GM12892 (cell line): ENCODE results near the gene PARVB.

Source experiments
- DNase-seq: peaks from one replicate; pipeline ENCODE4 v3.0.0; 2011; ENCODE audit not compliant: insufficient read length
- FAIRE-seq: peaks from 2 replicates; lab custom pipeline; 2011; peaks lifted over from hg19 to GRCh38; lab: Jason Lieb, UNC
- POLR2A ChIP-seq: IDR thresholded peaks from 2 replicates; pipeline ENCODE4 v1.6.1; 2011; ENCODE audit warnings: low read depth, low read length, control low read depth
- POLR2AphosphoS5 ChIP-seq: IDR thresholded peaks from 2 replicates; pipeline ENCODE4 v1.6.1; 2011; ENCODE audit warnings: low read depth, low read length, control low read depth
- TAF1 ChIP-seq: IDR thresholded peaks from 2 replicates; pipeline ENCODE4 v1.6.1; 2011; ENCODE audit warnings: low read depth, mild to moderate bottlenecking, control low read depth, low read length, borderline replicate concordance

The PARVB gene

DNA sequence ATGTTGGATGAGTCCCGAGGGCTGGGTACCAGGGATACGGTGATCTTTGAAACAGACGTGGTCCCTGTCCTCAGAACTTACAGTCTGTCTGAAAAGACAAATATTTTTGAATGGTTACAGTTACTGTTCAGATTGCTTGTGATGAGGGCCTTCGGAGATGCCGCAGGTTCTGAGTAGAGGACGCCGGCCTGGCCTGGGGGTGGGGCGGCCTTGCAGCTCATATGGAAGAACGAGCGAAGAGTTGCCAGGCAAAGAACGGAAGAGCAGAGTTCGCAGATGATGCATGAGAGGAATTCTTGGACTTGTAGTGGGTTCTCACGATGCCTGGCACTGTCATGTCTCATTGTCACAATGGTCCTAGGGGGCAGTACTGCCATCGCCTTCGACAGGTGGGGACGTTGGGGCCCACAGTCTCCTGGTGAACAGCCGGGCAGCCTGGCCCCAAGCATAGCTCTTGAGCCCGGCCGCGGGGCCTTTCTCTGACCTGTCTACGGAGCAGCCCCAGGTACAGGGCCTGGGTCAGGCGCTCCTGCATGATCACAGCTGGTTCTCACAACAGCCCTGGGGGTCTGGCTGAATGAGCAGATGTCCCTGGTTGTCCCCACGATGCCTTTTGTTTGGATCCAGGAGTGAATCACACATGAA lies 95.7 kb downstream of the PARVB start:
- DNase-seq = no peak
- no peak for FAIRE-seq
- no peak for TF ChIP-seq POLR2AphosphoS5
- no peak for TF ChIP-seq POLR2A
- TF ChIP-seq TAF1 = no peak

DNA sequence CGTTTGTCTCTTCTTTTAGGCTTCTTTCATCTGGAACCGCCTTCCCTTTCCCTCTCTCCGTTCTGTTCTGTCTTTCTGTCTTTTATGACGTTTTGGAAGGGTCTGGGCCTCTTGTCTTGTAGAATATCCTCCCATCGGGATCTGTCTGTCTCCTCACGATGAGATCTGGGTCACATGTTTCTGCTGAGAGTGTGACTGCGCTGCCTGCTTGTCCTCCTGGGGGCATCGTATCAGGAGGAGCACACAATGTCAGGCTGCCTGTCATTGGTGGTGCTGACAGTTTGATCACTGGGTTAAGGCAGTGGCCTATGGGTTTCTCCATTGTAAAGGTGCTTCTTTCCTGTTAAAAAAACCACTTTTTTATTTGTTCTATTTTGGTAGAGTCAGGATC lies 96.2 kb downstream of the PARVB start:
- DNase-seq = no peak
- FAIRE-seq = no peak
- TF ChIP-seq POLR2AphosphoS5 (no peak), TAF1 (no peak), POLR2A (no peak)

DNA sequence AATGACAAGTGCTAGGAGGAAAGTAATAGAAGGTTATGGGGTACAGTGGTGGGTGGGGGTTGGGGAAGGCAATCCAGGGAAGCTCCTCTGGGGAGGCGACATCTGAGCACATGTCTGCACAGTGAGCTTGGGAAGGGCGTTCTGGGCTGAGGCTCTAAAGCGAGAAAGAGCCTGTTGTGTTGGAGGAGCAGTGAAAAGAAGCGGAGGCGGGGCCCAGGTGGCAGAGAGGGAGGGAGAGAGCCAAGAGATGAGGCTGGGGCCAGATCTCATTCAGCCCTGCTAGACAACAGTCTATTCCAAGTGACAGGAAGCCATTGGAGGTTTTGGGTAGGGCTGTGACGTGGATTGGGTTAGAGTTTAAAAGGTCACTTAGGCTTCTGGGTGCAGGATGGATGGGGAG lies 101.3 kb downstream of the PARVB start:
- FAIRE-seq = no peak
- TF ChIP-seq POLR2AphosphoS5 (no peak), POLR2A (no peak), TAF1 (no peak)
- no peak for DNase-seq

- no peak for TF ChIP-seq POLR2AphosphoS5
- no peak for TF ChIP-seq POLR2A
- no peak for TF ChIP-seq TAF1
- no peak for DNase-seq
- no peak for FAIRE-seq
Observed at GRCh38 chr22:44126807-44127206, 102.7 kb downstream of the PARVB start.

- no peak for FAIRE-seq
- no peak for DNase-seq
- TF ChIP-seq POLR2AphosphoS5 (no peak), POLR2A (no peak), TAF1 (no peak)
Observed at GRCh38 chr22:44127356-44127755, 103.3 kb downstream of the PARVB start.

DNA sequence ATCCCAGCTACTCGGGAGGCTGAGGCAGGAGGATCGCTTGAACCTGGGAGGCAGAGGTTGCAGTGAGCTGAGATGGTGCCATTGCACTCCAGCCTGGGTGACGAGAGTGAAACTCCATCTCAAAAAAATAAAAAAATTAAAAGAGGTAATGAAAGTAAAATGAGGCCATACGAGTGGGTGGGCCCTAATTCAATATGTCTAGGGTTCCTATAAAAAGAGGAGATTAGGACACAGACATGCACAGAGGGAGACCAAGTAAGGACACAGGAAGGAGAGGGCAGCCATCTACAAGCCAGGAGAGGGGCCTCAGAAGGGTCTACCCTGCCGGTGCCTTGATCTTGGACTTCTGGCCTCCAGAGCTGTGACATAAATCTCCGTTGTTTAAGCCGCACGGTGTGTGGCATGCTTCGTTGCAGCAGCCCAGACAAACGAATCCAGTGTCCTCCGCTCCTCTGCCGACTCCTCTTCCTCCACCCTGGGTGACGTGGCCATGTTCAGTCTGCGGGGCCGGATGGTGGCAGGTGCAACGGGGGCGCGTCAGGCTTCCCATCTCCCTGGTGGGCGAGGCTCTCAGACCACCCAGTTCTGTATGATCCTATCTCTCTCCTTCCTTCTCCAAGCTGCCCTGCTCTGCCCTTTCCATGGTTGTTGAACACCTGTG lies 105.0 kb downstream of the PARVB start:
- DNase-seq (no peak), FAIRE-seq (no peak)
- TF ChIP-seq POLR2A = no peak
- no peak for TF ChIP-seq POLR2AphosphoS5
- no peak for TF ChIP-seq TAF1

DNA sequence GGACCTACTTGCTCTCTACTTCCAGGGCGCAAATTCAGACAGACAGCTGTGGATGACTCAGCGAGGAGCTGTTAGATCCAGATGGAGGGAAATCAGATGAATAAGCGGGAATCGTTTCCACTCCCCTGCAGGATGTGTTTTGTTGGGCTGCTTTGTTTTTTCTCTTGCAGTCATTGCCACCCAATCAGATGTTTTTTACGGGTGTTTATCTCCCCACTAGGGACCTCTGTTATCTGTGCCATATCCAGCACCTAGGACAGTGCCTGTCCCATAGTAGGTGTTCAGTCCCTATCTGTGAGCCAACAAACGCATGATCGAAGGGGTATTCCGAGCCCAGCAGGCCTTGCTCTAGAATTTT lies 105.5 kb downstream of the PARVB start:
- FAIRE-seq (no peak), DNase-seq (no peak)
- TF ChIP-seq TAF1 = no peak
- TF ChIP-seq POLR2A = no peak
- TF ChIP-seq POLR2AphosphoS5 = no peak

- no peak for FAIRE-seq
- TF ChIP-seq POLR2AphosphoS5 = no peak
- no peak for DNase-seq
Observed at GRCh38 chr22:44130076-44130711, 106.1 kb downstream of the PARVB start.

GRCh38 chr22:44131412-44131811 lies 107.3 kb downstream of the PARVB start:
- DNase-seq (no peak), FAIRE-seq (no peak)
- TF ChIP-seq TAF1 = no peak
- TF ChIP-seq POLR2AphosphoS5 = no peak
- TF ChIP-seq POLR2A = no peak

- TF ChIP-seq TAF1 (no peak), POLR2AphosphoS5 (no peak)
- FAIRE-seq (no peak), DNase-seq (no peak)
Observed at GRCh38 chr22:44131989-44132685, 108.0 kb downstream of the PARVB start.

GRCh38 chr22:44132724-44133123 lies 108.6 kb downstream of the PARVB start:
- TF ChIP-seq TAF1 (no peak), POLR2A (no peak), POLR2AphosphoS5 (no peak)
- FAIRE-seq (no peak), DNase-seq (no peak)
